Spinal cord (tissue), 10 donors: ENCODE data around the gene MTERF4. TPM values are rescaled to one million over a fixed set of nuclear protein-coding genes. Genes with fewer than 3 reads are reported as not detected.

ENCODE experiments used
- DNase-seq, 6 donors: peaks; one replicate each; pipeline versions ENCODE4 v3.0.0 to v3.0.0-alpha.2; 2013 to 2015; ENCODE audit warnings: low spot score in 6 of 6, low read depth in 4 of 6
- H3K27ac ChIP-seq: one replicate; pipeline ENCODE4 v1.5.1; 2013; ENCODE audit warnings: low read depth, low read length, control low read depth
- H3K27me3 ChIP-seq: one replicate; pipeline ENCODE4 v1.6.1; 2013; ENCODE audit warnings: low read length; ENCODE audit not compliant: control insufficient read depth, insufficient read depth
- H3K36me3 ChIP-seq: one replicate; pipeline ENCODE4 v1.6.1; 2013; ENCODE audit warnings: low read length; ENCODE audit not compliant: control insufficient read depth, insufficient read depth
- H3K4me1 ChIP-seq: one replicate; pipeline ENCODE4 v1.6.1; 2013; ENCODE audit warnings: low read length; ENCODE audit not compliant: control insufficient read depth, insufficient read depth
- H3K4me3 ChIP-seq: one replicate; pipeline ENCODE4 v1.5.1; 2013; ENCODE audit warnings: low read depth, low read length, control low read depth
- H3K9me3 ChIP-seq: one replicate; pipeline ENCODE4 v1.6.1; 2013; ENCODE audit warnings: low read length; ENCODE audit not compliant: control insufficient read depth, insufficient read depth
- WGBS: methylation state at CpG from one replicate; pipeline ENCODE4 v1.1.5; 2013; ENCODE audit warnings: missing lambda C conversion rate; ENCODE audit not compliant: insufficient coverage; 5-methylcytosine and 5-hydroxymethylcytosine counted together
- polyA plus RNA-seq, 2 donors: library from polyadenylated mRNA; unstranded; fragments of 120-200 nt; gene quantifications; one replicate each; pipeline ENCODE4 v1.2.1, GENCODE V29; 2013; ENCODE audit not compliant: insufficient read length in 2 of 2
- total RNA-seq, 2 donors: library from RNA; depleted of rRNA in 1 of 2; stranded (reverse); fragments of 120-200 nt in 1 of 2; fragments of >200 nt in 1 of 2; gene quantifications; one replicate each; pipeline versions ENCODE4 v1.2.3 to v1.2.4, GENCODE V29; 2013 to 2014
- donor health status: healthy.

MTERF4 gene
- total and polyA plus RNA-seq, 4 donors: 41.8 to 68.2 (median 51.5) TPM

DNA sequence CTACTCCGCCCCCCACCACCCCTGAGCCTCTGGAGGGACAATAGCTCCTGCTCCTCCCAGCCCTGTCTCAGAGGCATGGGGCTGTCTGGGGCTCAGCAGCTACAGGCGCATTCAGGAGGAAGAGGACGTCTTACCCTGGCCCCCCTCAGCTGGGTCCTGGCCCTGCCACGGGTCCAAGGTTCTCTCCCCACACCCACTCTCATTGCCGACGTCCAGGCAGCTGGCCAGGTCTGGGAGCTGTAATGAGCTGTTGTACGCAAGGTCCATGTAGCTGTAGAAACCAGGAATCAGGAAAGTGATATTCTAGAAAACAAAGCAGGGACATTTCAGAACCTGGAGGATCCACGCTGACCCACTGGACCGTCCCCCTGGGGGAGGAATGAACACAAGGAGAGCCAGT is 33.6 kb upstream of the MTERF4 start:
- Histone ChIP-seq H3K4me1 (no peaks in the 10 kb centered on the region), H3K27ac (no peak overlapping the region), H3K9me3 (no peaks in the 10 kb centered on the region), H3K4me3 (no peak overlapping the region), H3K36me3 (peaks cover 70% of the 10 kb centered on the region), H3K27me3 (no peaks in the 10 kb centered on the region)
- no peak for DNase-seq
- WGBS: 89% methylated on average over 8 of the region's 9 CpGs

DNA sequence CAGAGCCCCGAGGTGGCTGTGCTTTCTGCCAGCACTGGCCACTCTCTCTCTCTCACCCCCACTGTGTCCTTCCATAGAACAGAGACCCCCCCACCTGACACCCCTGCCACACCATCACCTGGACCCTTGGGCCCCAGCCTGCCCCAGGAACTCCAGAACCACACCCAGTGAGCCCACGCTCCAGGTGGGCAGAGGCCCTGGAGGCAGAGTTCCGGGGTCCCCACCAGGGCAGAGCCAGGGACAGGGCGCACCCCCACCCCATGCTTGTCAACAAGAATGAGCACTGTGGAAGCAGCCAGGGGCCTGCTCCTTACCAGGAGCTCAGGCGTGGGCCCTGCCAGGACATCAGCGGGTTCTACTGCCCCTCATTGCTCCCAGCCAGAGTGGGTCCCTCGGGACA is 32.6 kb upstream of the MTERF4 start:
- H3K4me1 ChIP-seq: no peaks in the 10 kb centered on the region
- peaks cover 68% of the 10 kb centered on the region for H3K36me3 ChIP-seq
- no peak overlapping the region for H3K27ac ChIP-seq
- no peaks in the 10 kb centered on the region for H3K27me3 ChIP-seq
- no peaks in the 10 kb centered on the region for H3K9me3 ChIP-seq
- WGBS: 97% methylated on average over 5 of the region's 7 CpGs
- DNase-seq: no peak
- no peak overlapping the region for H3K4me3 ChIP-seq

DNA sequence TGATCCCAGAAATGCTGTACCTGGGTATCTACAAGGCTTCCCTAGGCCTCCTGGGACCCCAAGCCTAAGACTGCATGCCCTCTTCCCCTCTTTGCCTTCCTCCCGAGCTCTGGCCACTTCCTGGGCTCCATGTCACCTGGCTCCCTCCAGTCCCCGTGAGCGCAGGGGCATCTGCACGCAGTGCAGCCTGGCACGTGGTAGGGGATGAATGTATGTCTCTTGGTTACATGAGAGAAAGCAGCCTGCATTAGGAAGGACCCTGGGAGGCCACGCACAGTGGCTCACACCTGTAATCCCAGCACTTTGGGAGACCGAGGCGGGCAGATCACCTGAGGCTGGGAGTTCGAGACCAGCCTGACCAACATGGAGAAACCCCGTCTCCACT is 31.3 kb upstream of the MTERF4 start:
- 96% methylated on average over 5 of the region's 10 CpGs for WGBS

DNA sequence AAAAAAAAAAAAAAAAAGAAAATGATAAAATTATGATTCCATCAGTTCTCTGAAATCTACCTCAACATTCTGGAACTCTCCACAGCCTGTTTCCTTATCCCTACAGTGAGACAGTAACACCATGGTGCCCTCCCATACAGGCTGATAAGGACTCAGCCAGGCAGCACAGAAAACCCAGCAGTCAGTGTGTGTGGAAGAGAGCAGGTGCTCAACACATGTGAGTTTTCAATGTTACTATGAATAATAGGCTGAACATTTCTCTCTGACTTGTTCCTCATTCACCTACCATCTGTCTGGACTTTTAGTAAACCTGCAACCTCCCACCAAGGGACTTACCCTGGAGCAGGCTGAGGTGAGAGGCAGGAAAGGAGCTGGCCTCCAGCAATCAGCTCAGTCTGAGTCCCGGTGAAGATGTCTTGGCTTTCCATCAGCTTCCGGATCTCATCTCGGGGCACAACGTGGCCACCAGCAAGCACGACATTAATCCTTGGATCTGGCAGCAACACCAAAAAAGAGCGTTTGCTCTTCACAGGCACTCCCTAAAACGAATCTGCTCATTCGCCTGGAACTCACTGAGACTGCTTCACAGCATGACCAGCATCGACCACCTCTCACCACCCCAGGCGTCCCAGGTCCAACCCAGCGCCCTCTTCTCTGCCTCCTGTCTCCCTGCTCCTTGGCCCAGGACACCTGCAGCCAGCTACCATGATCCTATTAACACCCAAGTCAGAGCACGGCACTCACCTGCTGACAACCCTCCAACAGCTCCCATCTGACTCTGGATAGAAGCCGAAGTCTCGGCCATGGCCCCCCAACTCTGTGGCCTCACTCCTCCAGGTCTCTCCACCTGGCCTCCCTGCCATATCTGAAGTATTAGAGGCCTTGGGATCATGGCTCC is 30.7 kb upstream of the MTERF4 start:
- no peak for DNase-seq
- 94% methylated on average over 14 of the region's 14 CpGs for WGBS
- H3K36me3 ChIP-seq: peaks cover 64% of the 10 kb centered on the region

More for the DNA sequence above, 31.3 kb upstream of the MTERF4 start:
- no peak overlapping the region for H3K4me3 ChIP-seq
- H3K4me1 ChIP-seq: no peaks in the 10 kb centered on the region
- H3K9me3 ChIP-seq: no peaks in the 10 kb centered on the region
- DNase-seq: no peak
- H3K27me3 ChIP-seq: no peaks in the 10 kb centered on the region
- H3K36me3 ChIP-seq: peaks cover 63% of the 10 kb centered on the region
- no peak overlapping the region for H3K27ac ChIP-seq

DNA sequence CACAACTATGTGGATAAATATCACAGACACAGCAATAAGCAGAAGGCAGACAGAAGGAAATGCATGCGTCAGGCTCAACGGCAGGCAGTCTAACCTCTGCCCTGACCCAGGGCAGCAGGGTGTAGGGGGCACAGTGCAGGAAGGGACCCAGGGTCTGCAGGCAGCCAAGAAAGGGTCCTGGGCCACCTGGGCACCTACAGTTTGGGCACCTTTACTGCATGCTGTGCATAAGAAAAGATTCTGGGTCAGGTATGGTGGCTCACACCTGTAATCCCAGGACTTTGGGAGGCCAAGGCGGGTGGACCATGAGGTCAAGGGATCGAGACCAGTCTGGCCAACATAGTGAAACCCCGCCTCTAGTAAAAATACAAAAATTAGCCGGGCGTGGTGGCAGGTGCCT is 29.4 kb upstream of the MTERF4 start:
- Histone ChIP-seq H3K27ac (no peak overlapping the region), H3K9me3 (no peaks in the 10 kb centered on the region), H3K36me3 (peaks cover 62% of the 10 kb centered on the region), H3K4me1 (no peaks in the 10 kb centered on the region), H3K27me3 (no peaks in the 10 kb centered on the region), H3K4me3 (no peak overlapping the region)
- 96% methylated on average over 7 of the region's 7 CpGs for WGBS
- DNase-seq: no peak

More for the DNA sequence above, 30.7 kb upstream of the MTERF4 start:
- no peaks in the 10 kb centered on the region for H3K9me3 ChIP-seq
- no peak overlapping the region for H3K4me3 ChIP-seq
- no peak overlapping the region for H3K27ac ChIP-seq
- H3K4me1 ChIP-seq: no peaks in the 10 kb centered on the region
- H3K27me3 ChIP-seq: no peaks in the 10 kb centered on the region

DNA sequence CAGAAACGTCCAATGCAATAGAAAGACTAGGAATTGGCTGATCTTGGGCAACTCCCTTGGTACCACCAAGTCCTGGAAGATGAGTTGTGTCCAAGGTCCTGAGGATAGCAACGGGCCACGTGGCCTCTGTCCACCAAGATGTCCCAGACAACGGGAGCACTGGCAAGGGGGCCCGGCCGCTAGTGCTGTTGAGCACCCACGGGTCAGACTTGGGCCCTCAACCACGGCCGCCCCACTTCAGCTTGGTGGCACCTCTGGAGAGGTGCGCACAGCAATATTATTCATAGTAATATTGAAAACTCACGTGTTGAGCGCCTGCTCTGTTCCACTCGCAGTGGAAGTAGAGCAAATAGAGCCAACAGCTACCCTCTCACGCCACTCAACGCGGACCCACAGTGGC is 28.2 kb upstream of the MTERF4 start:
- DNase-seq: no peak
- Histone ChIP-seq H3K27ac (no peak overlapping the region), H3K4me3 (no peak overlapping the region), H3K36me3 (peaks cover 62% of the 10 kb centered on the region), H3K9me3 (no peaks in the 10 kb centered on the region), H3K27me3 (no peaks in the 10 kb centered on the region), H3K4me1 (no peaks in the 10 kb centered on the region)
- WGBS: 91% methylated on average over 12 of the region's 16 CpGs

DNA sequence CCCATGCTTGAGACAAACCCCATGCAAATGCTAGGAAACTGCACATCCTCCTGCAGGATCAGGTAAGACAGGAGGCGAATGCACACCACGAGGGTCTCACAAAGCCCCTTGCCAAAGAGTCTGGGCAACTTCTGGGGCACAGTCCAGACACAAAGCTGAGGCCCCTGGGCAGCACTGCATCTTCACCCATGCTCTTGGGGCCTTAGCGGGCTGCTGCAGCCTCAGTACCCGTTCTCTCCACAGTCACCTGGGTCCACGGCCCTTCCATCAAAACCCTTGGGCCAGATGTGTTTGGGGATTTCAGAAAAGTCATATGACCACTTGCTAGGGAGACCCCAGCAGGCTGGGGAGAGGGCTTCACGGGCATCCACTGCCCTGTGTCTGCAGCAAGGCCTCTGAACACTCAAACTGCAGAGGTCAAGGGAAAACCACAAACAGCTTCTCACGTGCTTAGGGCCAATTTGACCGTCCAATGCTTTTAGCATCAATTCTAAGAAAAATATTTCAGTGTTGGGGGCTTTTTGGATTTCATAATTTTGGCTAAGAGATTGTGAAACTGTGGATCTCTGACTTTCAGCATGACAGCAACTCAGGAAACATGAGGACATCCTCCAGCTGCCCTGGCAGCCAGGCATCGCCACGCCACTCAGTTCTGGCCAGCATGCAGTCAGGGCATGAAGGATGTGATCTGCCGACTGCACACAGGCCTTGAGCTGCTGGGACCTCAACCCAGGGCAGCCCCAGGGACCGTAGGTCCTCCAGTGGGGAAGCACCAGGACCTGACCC is 27.2 kb upstream of the MTERF4 start:
- Histone ChIP-seq H3K4me1 (no peaks in the 10 kb centered on the region), H3K27ac (no peak overlapping the region), H3K27me3 (no peaks in the 10 kb centered on the region), H3K4me3 (no peak overlapping the region), H3K36me3 (peaks cover 56% of the 10 kb centered on the region), H3K9me3 (no peaks in the 10 kb centered on the region)
- DNase-seq: no peak
- WGBS: 94% methylated on average over 10 of the region's 12 CpGs

DNA sequence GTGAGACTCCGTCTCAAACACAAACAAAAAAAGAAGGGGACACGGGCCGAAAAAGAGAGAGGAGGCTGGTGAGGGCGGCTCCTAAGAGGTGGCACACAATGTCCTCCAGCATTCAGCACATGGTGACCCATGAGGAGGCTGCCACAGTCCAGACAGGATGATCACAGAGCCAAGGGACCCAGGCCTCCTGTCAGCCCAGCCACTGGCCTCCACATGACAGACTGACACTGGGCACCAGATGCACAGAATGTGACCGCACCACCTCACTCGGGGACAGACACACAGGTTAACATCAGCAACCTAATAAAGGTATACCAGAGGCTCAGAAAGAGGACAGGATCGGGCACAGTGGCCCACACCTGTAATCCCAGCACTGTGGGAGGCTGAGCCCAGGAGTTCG is 26.2 kb upstream of the MTERF4 start:
- 97% methylated on average over 7 of the region's 8 CpGs for WGBS
- Histone ChIP-seq H3K4me3 (no peak overlapping the region), H3K27me3 (no peaks in the 10 kb centered on the region), H3K4me1 (no peaks in the 10 kb centered on the region), H3K27ac (no peak overlapping the region), H3K9me3 (no peaks in the 10 kb centered on the region), H3K36me3 (peaks cover 60% of the 10 kb centered on the region)
- no peak for DNase-seq

DNA sequence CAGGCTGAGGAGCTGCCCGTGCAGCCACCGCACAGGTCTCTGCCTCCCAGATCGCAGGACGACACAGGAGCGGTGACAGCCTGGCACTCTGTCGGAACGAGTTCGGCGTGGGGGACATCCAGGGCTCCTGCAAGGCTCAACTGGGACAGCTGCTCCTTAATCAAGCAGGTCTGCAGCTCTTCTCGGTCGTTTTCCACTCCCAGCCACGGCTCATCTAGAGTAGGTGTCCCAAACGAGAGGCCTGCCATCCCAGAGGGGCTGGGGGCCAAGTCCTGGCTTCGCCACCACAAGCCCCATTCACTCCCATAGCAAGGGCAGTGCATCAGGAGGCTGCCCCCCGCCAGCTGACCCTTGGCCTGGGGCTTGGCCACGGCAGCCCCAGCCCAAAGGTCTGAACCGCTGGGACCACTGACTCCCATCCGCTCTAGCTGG is 24.7 kb upstream of the MTERF4 start:
- Histone ChIP-seq H3K27me3 (no peaks in the 10 kb centered on the region), H3K9me3 (no peaks in the 10 kb centered on the region), H3K4me3 (no peak overlapping the region), H3K4me1 (no peaks in the 10 kb centered on the region), H3K27ac (no peak overlapping the region), H3K36me3 (peaks cover 61% of the 10 kb centered on the region)
- no peak for DNase-seq
- WGBS: 92% methylated on average over 18 of the region's 18 CpGs
